HG02970 (cell line): ENCODE data around the gene GET4.

Source experiments
- ATAC-seq: cut with Tn5 transposase; IDR thresholded peaks from one replicate; pipeline ENCODE4 v1.9.1; 2021; ENCODE audit warnings: mild to moderate bottlenecking, moderate library complexity, moderate number of reproducible peaks; ENCODE audit not compliant: unreplicated experiment, low FRiP score

Gene GET4

GRCh38 chr7:897086-897485 lies 20.7 kb downstream of the GET4 start:
- ATAC-seq, result no peak

- no peak for ATAC-seq
Measured at GRCh38 chr7:897771-898376, 21.5 kb downstream of the GET4 start.

GRCh38 chr7:898460-898854 lies 22.1 kb downstream of the GET4 start:
- ATAC-seq, result no peak

GRCh38 chr7:898855-899681 lies 22.7 kb downstream of the GET4 start:
- ATAC-seq, result no peak

GRCh38 chr7:899806-900205 lies 23.5 kb downstream of the GET4 start:
- no peak for ATAC-seq

- no peak for ATAC-seq
Measured at GRCh38 chr7:900331-901040, 24.1 kb downstream of the GET4 start.

- no peak for ATAC-seq
Measured at GRCh38 chr7:901041-901387, 24.7 kb downstream of the GET4 start.

- no peak for ATAC-seq
Measured at GRCh38 chr7:901388-902154, 25.2 kb downstream of the GET4 start.

GRCh38 chr7:902996-903395 lies 26.6 kb downstream of the GET4 start:
- no peak for ATAC-seq

GRCh38 chr7:903921-904755 lies 27.8 kb downstream of the GET4 start:
- no peak for ATAC-seq

GRCh38 chr7:904847-905246 lies 28.5 kb downstream of the GET4 start:
- ATAC-seq, result no peak

- no peak for ATAC-seq
Measured at GRCh38 chr7:906776-907157, 30.4 kb downstream of the GET4 start.

GRCh38 chr7:907158-907980 lies 31.0 kb downstream of the GET4 start:
- ATAC-seq, result no peak

- ATAC-seq, result no peak
Measured at GRCh38 chr7:908159-908581, 31.8 kb downstream of the GET4 start.

- peak; percentile 40 for ATAC-seq
Measured at GRCh38 chr7:908591-909357, 32.4 kb downstream of the GET4 start.

GRCh38 chr7:909358-910329 lies 33.3 kb downstream of the GET4 start:
- no peak for ATAC-seq

GRCh38 chr7:910441-910861 lies 34.1 kb downstream of the GET4 start:
- no peak for ATAC-seq
